Nephron (organoid): ENCODE results near the gene C19orf47.

Experiments
- H3K27ac Mint-ChIP-seq, 3 experiments: 2 replicates each; pipeline ENCODE4 v1.8.0; 2020; ENCODE audit warnings: mixed read lengths in 3 of 3, mild to moderate bottlenecking in 2 of 3, moderate library complexity in 1 of 3
- H3K27me3 Mint-ChIP-seq: 2 replicates; pipeline ENCODE4 v1.8.0; 2021; ENCODE audit warnings: low read depth, mild to moderate bottlenecking, moderate library complexity, mixed read lengths
- H3K36me3 Mint-ChIP-seq: 2 replicates; pipeline ENCODE4 v1.8.0; 2020; ENCODE audit warnings: low read depth, mixed read lengths
- H3K4me1 Mint-ChIP-seq: 2 replicates; pipeline ENCODE4 v1.8.0; 2020; ENCODE audit warnings: mixed read lengths
- H3K4me3 Mint-ChIP-seq, 3 experiments: 2 replicates each; pipeline ENCODE4 v1.8.0; 2020; ENCODE audit warnings: mild to moderate bottlenecking in 3 of 3, mixed read lengths in 3 of 3, moderate library complexity in 2 of 3
- H3K9me3 Mint-ChIP-seq: 2 replicates; pipeline ENCODE4 v1.8.0; 2020; ENCODE audit warnings: mixed read lengths
- CTCF ChIP-seq, 3 experiments: fragments of 200-600 bp; sonication (generic); IDR thresholded peaks; one replicate each; pipeline ENCODE4 v1.5.0; 2021; ENCODE audit warnings: antibody characterized with exemption in 3 of 3; ENCODE audit not compliant: unreplicated experiment in 3 of 3

Gene C19orf47

GRCh38 chr19:40286235-40286970 lies 61.8 kb downstream of the C19orf47 start:
- peak overlapping the region; percentile 72 to 90 (median 82) for H3K4me3 Mint-ChIP-seq

GRCh38 chr19:40285353-40286234 lies 62.6 kb downstream of the C19orf47 start:
- Mint-ChIP-seq H3K9me3 (no peaks in the 10 kb centered on the region), H3K36me3 (no peaks in the 10 kb centered on the region), H3K4me3 (peak overlapping the region; percentile 82 to 90 (median 88)), H3K27me3 (no peaks in the 10 kb centered on the region), H3K4me1 (peaks cover 48% of the 10 kb centered on the region), H3K27ac (peak overlapping the region; percentile 99 to 100 (median 100))
- no peak for TF ChIP-seq CTCF (IDR thresholded peaks at IDR 0.05; ENCODE audit: unreplicated experiment in 3 of 3)

More at GRCh38 chr19:40286235-40286970, 61.8 kb downstream of the C19orf47 start:
- H3K27me3 Mint-ChIP-seq: no peaks in the 10 kb centered on the region
- peak overlapping the region; percentile 99 to 100 (median 100) for H3K27ac Mint-ChIP-seq
- H3K4me1 Mint-ChIP-seq: peaks cover 44% of the 10 kb centered on the region
- H3K36me3 Mint-ChIP-seq: no peaks in the 10 kb centered on the region
- TF ChIP-seq CTCF (IDR thresholded peaks at IDR 0.05; ENCODE audit: unreplicated experiment in 3 of 3): no peak
- H3K9me3 Mint-ChIP-seq: no peaks in the 10 kb centered on the region

GRCh38 chr19:40284501-40285352 lies 63.5 kb downstream of the C19orf47 start, which contains the start of gene AKT2:
Gene AKT2 (minus strand): TSS chr19:40285345. CDS start chr19:40265267, 20,078 bp downstream.
- H3K4me1 Mint-ChIP-seq: peaks cover 57% of the 10 kb centered on the region
- TF ChIP-seq CTCF (IDR thresholded peaks at IDR 0.05; ENCODE audit: unreplicated experiment in 3 of 3): no peak
- H3K4me3 Mint-ChIP-seq: peak within 1 kb of the TSS; percentile 90 to 98 (median 92)
- H3K36me3 Mint-ChIP-seq: no peaks in the 10 kb centered on the region
- peak within 1 kb of the TSS; percentile 99 to 100 (median 100) for H3K27ac Mint-ChIP-seq
- H3K9me3 Mint-ChIP-seq: no peaks in the 10 kb centered on the region
- no peaks in the 10 kb centered on the region for H3K27me3 Mint-ChIP-seq

GRCh38 chr19:40284251-40284500 lies 64.0 kb downstream of the C19orf47 start:
- no peaks in the 10 kb centered on the region for H3K27me3 Mint-ChIP-seq
- H3K4me1 Mint-ChIP-seq: peaks cover 59% of the 10 kb centered on the region
- TF ChIP-seq CTCF (IDR thresholded peaks at IDR 0.05; ENCODE audit: unreplicated experiment in 3 of 3): no peak
- peak overlapping the region; percentile 90 to 98 (median 92) for H3K4me3 Mint-ChIP-seq
- H3K9me3 Mint-ChIP-seq: no peaks in the 10 kb centered on the region
- peak overlapping the region; percentile 99 for H3K27ac Mint-ChIP-seq
- no peaks in the 10 kb centered on the region for H3K36me3 Mint-ChIP-seq

- peaks cover 61% of the 10 kb centered on the region for H3K4me1 Mint-ChIP-seq
- no peak for TF ChIP-seq CTCF (IDR thresholded peaks at IDR 0.05; ENCODE audit: unreplicated experiment in 3 of 3)
- no peaks in the 10 kb centered on the region for H3K36me3 Mint-ChIP-seq
- H3K27me3 Mint-ChIP-seq: no peaks in the 10 kb centered on the region
- H3K27ac Mint-ChIP-seq: peak overlapping the region; percentile 99
- no peaks in the 10 kb centered on the region for H3K9me3 Mint-ChIP-seq
- peak overlapping the region; percentile 90 to 98 (median 92) for H3K4me3 Mint-ChIP-seq
Observed at GRCh38 chr19:40283414-40284250, 64.6 kb downstream of the C19orf47 start.
